ENCODE measurements around the gene ATP1A4. TPM values are rescaled to one million over a fixed set of nuclear protein-coding genes. Genes with fewer than 3 reads are reported as not detected.

ATP1A4 gene
- total RNA-seq, 1 experiment from 2014 or later: not detected

GRCh38 chr1:160105155-160105554 is 46.2 kb upstream of the ATP1A4 start:
- no peak for ATAC-seq
- no peak overlapping the region for H3K27ac ChIP-seq (ENCODE audit: low read length)
- H3K4me3 ChIP-seq (ENCODE audit: low read depth in 2 of 2, low read length in 2 of 2): no peak overlapping the region
- in situ Hi-C loops (cut with HindIII; ENCODE audit: low pct_unique_long_range_greater_than_20kb, low sequenced_read_pairs) (no loop called here), intact Hi-C loops (cut with micrococcal nuclease; ENCODE audit: unreplicated experiment) (loop anchor here (10.0 kb wide), 1 partner anchor 90 kb away; the partner anchor contains the start of gene CASQ1)
- BruUV-seq (replicated peaks): no TSS peak
- ChIA-PET POLR2A (interaction anchor here (0.6 kb wide), 1 partner anchor 170 kb away, joined by 4 read pairs; no protein-coding TSS in a partner anchor), CTCF (no interaction called here)
- H3K27me3 ChIP-seq (ENCODE audit: control insufficient read depth, insufficient read depth, low read length): no peaks in the 10 kb centered on the region
- no peaks in the 10 kb centered on the region; the same call in 1 of the 2 replicates for H3K4me1 ChIP-seq (ENCODE audit: control insufficient read depth, insufficient read depth, low read length)
- TF ChIP-seq POLR2AphosphoS5 (IDR thresholded peaks at IDR 0.05; ENCODE audit: low read depth, low read length) (no peak), TCF7L2 (IDR thresholded peaks at IDR 0.05; ENCODE audit: low read depth, low read length) (no peak), SIN3A (IDR thresholded peaks at IDR 0.05; ENCODE audit: borderline replicate concordance, insufficient read depth, low read depth, low read length) (no peak)
- TF ChIP-seq, protein P1, sequence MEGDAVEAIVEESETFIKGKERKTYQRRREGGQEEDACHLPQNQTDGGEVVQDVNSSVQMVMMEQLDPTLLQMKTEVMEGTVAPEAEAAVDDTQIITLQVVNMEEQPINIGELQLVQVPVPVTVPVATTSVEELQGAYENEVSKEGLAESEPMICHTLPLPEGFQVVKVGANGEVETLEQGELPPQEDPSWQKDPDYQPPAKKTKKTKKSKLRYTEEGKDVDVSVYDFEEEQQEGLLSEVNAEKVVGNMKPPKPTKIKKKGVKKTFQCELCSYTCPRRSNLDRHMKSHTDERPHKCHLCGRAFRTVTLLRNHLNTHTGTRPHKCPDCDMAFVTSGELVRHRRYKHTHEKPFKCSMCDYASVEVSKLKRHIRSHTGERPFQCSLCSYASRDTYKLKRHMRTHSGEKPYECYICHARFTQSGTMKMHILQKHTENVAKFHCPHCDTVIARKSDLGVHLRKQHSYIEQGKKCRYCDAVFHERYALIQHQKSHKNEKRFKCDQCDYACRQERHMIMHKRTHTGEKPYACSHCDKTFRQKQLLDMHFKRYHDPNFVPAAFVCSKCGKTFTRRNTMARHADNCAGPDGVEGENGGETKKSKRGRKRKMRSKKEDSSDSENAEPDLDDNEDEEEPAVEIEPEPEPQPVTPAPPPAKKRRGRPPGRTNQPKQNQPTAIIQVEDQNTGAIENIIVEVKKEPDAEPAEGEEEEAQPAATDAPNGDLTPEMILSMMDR (IDR thresholded peaks at IDR 0.05): no peak
- TF ChIP-seq, protein P2, sequence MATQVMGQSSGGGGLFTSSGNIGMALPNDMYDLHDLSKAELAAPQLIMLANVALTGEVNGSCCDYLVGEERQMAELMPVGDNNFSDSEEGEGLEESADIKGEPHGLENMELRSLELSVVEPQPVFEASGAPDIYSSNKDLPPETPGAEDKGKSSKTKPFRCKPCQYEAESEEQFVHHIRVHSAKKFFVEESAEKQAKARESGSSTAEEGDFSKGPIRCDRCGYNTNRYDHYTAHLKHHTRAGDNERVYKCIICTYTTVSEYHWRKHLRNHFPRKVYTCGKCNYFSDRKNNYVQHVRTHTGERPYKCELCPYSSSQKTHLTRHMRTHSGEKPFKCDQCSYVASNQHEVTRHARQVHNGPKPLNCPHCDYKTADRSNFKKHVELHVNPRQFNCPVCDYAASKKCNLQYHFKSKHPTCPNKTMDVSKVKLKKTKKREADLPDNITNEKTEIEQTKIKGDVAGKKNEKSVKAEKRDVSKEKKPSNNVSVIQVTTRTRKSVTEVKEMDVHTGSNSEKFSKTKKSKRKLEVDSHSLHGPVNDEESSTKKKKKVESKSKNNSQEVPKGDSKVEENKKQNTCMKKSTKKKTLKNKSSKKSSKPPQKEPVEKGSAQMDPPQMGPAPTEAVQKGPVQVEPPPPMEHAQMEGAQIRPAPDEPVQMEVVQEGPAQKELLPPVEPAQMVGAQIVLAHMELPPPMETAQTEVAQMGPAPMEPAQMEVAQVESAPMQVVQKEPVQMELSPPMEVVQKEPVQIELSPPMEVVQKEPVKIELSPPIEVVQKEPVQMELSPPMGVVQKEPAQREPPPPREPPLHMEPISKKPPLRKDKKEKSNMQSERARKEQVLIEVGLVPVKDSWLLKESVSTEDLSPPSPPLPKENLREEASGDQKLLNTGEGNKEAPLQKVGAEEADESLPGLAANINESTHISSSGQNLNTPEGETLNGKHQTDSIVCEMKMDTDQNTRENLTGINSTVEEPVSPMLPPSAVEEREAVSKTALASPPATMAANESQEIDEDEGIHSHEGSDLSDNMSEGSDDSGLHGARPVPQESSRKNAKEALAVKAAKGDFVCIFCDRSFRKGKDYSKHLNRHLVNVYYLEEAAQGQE (IDR thresholded peaks at IDR 0.05; ENCODE audit: insufficient read depth in 1 of 2, low read depth in 2 of 2, low read length in 1 of 2): no peak
- DNase-seq (ENCODE audit: low read depth, low spot score): no peak
- H3K9me3 ChIP-seq (ENCODE audit: control insufficient read depth, insufficient read depth, low read depth, low read length): no peaks in the 10 kb centered on the region
- no peaks in the 10 kb centered on the region for H3K36me3 ChIP-seq (ENCODE audit: control insufficient read depth, insufficient read depth, low read length)

DNA sequence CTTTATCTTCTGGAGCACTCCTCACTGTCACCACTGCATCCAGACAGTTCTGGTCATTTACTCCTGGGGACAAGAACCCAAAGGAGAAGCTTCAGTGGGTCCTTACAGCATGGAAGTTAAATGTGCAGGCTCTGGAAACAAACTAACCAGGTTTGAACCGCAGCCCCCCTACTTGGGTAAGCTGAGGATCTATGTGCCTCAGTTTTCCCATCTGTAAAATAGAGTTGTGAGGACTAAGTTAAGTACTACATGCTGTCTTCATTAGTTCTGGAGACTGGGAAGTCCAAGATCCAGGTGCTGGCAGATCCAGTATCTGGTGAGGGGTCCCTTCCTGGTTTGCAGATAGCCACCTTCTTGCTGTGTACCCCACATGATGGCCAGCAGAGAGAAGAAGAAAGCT is 43.9 kb upstream of the ATP1A4 start:
- H3K27me3 ChIP-seq (ENCODE audit: control insufficient read depth, insufficient read depth, low read length): no peaks in the 10 kb centered on the region
- DNase-seq (ENCODE audit: low read depth, low spot score) (no peak), ATAC-seq (no peak)
- intact Hi-C loops (cut with micrococcal nuclease; ENCODE audit: unreplicated experiment): loop anchor here (10.0 kb wide), 1 partner anchor 87 kb away; the partner anchor contains the start of gene CASQ1
- POLR2A ChIA-PET: no interaction called here
- no peaks in the 10 kb centered on the region; the same call in 1 of the 2 replicates for H3K4me1 ChIP-seq (ENCODE audit: control insufficient read depth, insufficient read depth, low read length)
- no TSS peak for BruUV-seq (replicated peaks)
- H3K27ac ChIP-seq (ENCODE audit: low read length): no peak overlapping the region
- CTCF ChIA-PET: no interaction called here
- H3K9me3 ChIP-seq (ENCODE audit: control insufficient read depth, insufficient read depth, low read depth, low read length): no peaks in the 10 kb centered on the region
- TF ChIP-seq, protein P2 (IDR thresholded peaks at IDR 0.05; ENCODE audit: insufficient read depth in 1 of 2, low read depth in 2 of 2, low read length in 1 of 2): no peak
- TF ChIP-seq POLR2AphosphoS5 (IDR thresholded peaks at IDR 0.05; ENCODE audit: low read depth, low read length): no peak
- no peak for TF ChIP-seq TCF7L2 (IDR thresholded peaks at IDR 0.05; ENCODE audit: low read depth, low read length)
- no peak for TF ChIP-seq SIN3A (IDR thresholded peaks at IDR 0.05; ENCODE audit: borderline replicate concordance, insufficient read depth, low read depth, low read length)
- TF ChIP-seq, protein P1 (IDR thresholded peaks at IDR 0.05): no peak
- in situ Hi-C loops (cut with HindIII; ENCODE audit: low pct_unique_long_range_greater_than_20kb, low sequenced_read_pairs): no loop called here
- H3K4me3 ChIP-seq (ENCODE audit: low read depth in 2 of 2, low read length in 2 of 2): no peak overlapping the region
- no peaks in the 10 kb centered on the region for H3K36me3 ChIP-seq (ENCODE audit: control insufficient read depth, insufficient read depth, low read length)

Measured in Panc1 (cell line).